C4-2B (cell line): ENCODE data around the gene MAP3K20.

ENCODE experiments used
- CTCF ChIP-seq: fragments of 450-650 bp; conservative IDR thresholded peaks from 2 replicates; pipeline ENCODE4 v1.5.1; 2017; ENCODE audit warnings: mild to moderate bottlenecking
- ZFX ChIP-seq: fragments of 450-650 bp; IDR thresholded peaks from 2 replicates; pipeline ENCODE4 v1.6.1; 2017

- no peak for TF ChIP-seq CTCF
- TF ChIP-seq ZFX, result no peak
Measured at GRCh38 chr2:173062801-173063200, 12.8 kb upstream of the MAP3K20 start.
